Measurements from ENCODE around the gene DHCR7.
"Not testable (repeated sequence)": the region's sequence is repeated elsewhere in the genome, so short reads cannot be mapped to it uniquely, and the experiment has no call there.

DHCR7 gene

DNA sequence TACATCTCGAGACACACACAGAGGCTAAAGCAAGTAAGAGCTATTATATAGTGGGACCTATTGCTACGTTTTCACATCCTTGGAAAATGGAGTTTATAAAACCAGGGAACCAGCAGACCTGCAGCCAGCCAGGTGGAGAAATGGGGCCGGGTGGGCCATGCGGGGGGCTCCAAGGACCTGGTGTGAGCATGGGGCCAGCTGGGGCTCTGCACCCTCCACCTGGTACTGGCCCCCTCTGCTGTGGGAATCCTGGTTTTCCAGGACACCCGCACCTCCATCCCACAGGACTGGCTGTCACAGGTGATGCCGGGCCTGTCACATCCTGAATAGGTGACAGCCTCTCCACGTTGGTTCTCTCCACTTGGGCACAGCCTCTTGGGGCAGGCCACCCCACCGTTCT, 11.3 kb downstream of the DHCR7 start:
- DNase-seq = no peak

DNA sequence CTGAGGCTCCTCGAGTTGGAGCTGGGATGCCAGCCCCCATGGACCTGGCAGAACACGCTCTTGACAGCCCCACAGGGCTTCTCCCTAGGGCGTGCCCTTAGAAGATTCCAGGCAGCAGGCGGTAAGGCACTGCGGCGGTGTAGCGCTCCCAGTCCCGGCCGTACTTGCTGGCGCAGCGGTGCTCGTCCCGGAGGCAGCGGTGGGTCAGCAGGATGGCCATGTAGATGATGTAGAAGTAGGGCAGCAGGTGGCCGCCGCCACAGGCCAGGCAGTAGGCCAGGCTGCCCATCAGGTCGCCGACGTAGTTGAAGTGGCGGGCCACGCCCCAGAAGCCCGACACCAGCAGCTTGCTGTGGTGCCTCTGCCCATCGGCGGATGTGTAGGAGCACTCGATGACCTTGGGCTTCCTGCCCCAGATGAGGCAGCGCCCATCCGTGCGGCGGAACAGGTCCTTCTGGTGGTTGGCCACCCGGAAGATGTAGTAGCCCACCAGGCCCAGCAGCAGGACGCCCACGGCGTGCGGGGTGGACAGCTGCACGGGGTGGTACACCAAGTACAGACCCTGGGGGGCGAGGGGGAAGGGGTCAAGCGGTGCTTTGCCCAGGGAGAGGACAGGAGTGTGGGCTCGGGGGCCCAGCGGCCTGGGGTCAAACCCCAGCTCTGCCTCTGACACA, 12.8 kb downstream of the DHCR7 start:
- no peak for DNase-seq

DNA sequence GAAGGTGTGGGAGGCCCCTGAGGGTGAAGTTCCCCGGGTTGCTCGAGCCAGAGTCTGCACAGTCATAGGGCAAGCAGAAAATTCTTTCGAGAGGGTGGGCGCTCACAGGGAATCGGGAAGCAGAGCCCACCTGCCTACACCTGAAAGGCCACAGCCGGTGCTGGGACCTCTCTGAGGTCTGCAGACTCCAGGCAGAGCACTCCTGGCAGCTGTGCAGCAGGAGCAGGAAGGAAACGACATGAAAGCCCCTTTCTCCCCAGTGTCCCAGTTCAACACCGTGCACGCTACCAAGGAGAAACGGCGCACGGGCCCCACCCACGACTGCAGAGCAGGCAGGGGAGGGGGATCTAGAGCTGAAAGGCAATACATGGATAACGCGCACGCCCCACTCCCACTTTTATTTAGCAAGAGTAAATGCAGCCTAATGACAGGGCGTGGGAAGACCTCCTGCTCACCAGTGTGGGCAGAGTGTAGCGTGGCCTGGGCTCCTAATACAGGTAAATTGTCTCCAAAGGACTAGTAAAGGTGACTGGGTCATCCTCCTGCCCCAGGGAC, 13.5 kb downstream of the DHCR7 start:
- no peak for DNase-seq

DNA sequence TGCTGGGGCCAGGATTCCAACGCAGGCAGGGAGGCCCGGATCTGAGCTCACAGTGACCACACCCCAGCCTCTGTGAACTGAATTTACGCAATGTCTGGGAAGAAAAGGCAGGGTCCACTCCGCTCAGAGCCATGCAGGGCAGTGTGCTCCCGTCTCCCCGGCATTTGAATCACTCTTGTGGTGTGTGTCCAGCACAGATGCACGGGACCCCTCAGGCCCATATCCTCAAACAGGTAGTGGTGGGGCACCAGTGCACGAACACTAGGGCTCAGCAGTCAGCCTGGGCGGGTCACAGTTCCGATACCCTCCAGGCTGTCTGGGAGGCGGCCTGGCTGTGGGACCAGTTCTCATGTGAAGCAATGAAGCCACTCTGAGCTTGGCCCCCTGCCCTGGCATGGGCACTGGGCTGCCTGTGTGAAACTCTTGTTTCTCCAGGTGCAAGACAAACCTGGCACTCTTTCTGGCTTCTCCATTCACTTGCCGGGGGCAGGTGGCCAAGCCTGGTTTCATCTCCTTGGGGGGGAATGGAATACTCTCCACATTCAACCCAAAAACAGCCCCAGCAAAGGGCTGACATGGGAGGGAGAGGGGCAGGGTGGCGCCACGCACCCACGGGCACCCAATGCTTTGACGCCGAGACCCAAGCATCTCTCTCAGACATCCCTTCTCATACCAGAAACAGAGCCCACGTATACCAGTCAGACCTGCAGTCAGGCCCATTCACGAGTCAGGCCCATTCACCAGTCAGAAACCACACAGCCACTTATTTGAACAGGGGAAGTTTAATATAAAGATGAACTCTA, 14.3 kb downstream of the DHCR7 start:
- DNase-seq = no peak

DNA sequence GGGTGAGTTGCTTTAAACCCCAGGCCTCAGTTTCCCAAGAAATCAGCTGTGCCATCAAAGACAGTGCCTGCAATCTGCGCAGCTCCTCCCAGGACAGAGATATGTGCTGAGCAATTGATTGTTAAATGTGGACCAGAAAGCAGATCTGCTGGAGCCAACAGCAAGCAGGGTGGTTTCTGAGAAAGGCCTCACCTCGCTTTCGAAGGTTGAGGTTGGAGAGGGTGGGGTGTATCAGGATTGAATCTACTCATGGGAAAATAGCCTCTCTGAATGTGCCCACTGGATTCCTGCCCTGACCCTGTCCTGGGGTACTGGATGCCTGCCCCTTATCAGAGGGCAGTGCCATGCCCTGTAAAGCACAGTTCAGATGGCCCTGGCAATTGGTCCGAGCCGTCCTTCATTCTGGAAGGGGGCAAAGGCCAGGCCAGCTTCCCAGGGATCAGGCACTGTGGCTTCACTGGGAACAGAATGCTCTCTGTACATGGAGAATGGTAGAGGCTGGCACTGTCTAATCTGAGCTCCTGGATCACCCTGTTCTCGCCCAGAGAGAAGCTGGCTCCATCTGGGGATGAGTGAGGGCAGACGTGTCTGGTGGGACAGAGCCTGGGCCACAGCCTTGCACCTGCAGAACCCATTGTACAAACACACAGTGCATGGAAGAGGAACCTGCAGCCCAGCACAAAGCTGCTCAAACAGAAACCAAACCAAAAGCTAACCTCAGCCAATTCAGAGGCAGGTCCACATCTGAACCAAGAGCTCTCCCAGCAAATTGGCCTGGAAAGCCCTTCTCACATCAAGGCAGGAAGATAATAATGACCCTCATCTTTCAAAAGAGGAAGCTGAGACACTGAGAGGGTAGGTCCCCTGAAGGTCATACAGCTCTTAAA, 15.2 kb downstream of the DHCR7 start:
- no peak for DNase-seq

DNA sequence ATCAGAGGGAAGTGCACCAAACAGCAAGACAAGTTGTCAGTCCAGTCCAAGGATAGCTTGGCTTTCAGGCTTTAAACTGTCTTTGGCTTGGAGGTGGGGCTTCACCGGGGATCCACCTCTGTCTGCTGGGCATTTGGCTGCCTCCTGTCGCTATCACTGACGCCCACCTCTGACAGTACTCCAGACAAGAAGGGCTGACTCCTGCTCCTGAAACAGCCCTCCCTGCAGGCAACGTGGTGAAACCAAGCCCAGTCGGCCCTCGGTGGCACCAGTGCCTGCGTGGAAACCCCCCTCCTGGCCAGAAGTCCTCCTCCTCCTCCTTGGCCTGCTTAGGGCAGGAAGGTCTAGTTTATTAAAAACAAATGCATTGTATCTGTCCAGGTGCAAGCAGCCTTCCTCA, 16.9 kb downstream of the DHCR7 start:
- no peak for DNase-seq

DNA sequence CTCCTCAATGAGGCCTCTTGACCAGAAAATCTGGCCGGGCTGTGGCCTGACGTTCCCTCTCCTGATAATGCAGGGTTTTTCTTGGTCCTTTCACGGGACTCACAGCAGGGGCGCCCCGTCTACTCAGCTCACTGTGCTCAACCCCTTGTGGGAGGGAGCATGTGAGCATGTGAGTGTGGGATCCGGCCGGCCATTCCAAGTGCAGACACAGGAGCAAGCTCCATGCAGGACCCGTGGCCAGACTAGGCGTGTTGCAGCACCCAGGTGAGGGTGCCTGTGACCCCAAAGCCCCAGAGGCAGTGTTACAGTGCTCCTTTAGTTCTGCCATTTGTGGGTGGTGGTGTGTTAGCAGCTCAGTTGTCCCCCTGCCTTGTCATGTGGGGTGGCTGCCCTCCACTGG, 18.0 kb downstream of the DHCR7 start:
- no peak for DNase-seq

GRCh38 chr11:71429701-71430100, 18.5 kb downstream of the DHCR7 start:
- DNase-seq = no peak

- DNase-seq = no peak
These were observed 19.2 kb downstream of the DHCR7 start for GRCh38 chr11:71428861-71429435.

- DNase-seq = no peak
These were observed 21.8 kb downstream of the DHCR7 start for GRCh38 chr11:71426413-71426812.

- no peak for DNase-seq
These were observed 22.3 kb downstream of the DHCR7 start for GRCh38 chr11:71425860-71426259.

DNA sequence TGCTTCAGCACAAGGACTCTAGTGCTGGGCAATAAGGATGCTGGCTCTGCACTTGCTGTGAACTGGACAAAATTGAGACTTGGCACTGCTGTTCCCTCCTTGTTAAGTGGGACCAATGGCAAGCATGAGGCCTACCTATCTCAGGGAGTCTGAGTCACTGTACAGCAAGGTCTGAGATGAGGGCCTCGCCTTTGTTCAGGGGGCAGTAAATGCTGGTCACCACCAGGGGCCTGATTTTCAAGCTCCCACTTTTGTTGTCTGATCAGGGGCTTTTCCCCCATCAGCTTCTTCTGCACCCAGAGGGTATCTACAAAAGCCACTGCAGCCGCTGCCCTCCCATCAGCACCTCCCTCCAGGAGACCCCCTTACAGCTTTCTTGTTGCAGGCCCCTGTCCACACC, 22.8 kb downstream of the DHCR7 start:
- no peak for DNase-seq

GRCh38 chr11:71423181-71423790, 24.9 kb downstream of the DHCR7 start:
- DNase-seq = no peak

- not testable (repeated sequence) for DNase-seq
These were observed 25.9 kb downstream of the DHCR7 start for GRCh38 chr11:71422318-71422717.

DNA sequence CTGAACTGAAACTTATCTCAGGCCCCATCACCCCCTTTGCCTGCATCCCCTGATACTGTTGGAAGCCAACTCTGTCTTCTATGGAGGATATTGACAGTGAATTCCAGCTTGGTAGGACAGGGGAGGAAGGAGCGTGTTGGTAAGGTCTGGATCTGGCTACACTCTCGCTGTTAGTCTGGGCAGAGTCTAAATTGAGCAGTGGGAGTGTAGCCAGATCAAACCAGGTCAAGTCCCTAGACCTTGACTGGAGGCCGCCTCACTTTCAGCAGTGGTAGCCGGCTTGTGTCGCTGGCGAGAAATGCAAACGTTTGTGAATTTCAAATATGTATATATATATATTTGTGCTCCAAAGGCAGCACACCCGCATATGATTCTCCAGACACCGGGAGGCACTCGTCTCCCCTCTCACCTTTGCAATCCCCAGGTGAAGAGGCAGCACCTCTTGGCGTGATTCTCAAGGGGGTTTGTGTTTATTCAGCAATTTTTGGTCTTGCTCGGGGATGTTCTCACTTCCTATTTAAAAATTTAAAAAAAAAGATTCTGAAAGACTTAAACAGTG, 26.7 kb downstream of the DHCR7 start:
- DNase-seq = no peak

- DNase-seq = no peak
These were observed 27.5 kb downstream of the DHCR7 start for GRCh38 chr11:71420455-71421241.

DNA sequence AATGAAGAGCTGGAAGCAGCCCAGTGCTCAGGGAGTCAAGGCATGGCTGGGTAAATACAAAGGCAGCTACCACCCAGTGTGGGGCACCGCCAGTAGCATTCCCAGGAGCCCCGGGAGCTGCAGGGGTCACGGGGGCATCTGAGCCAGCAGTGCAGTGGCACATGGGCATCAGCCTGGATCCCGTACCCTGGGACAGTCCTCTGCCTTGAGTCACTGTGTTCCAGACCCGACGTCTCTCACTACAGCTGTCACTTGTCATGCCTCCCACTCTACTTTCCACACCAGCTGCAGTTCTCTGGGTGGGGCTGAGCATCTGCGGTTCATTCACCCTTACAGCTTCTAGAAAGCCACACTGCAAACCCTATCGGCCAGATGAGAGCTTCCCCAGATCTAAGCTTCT, 29.6 kb downstream of the DHCR7 start:
- no peak for DNase-seq

DNA sequence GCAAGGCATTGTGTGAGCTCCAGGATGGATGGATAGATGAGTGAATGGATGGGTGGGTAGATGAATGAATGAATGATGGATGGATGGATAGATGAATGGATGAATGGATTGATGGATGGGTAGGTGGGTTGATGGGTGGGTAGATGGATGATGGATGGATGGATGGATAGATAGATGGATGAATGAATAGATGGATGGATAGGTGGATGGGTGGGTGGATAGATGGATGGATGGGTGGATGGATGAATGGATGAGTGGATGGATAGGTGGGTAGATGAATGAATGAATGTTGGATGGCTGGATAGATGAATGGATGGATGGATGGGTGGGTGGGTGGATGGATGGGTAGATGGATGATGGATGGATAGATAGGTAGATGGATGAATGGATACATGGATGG, 33.5 kb downstream of the DHCR7 start:
- no peak for DNase-seq

DNA sequence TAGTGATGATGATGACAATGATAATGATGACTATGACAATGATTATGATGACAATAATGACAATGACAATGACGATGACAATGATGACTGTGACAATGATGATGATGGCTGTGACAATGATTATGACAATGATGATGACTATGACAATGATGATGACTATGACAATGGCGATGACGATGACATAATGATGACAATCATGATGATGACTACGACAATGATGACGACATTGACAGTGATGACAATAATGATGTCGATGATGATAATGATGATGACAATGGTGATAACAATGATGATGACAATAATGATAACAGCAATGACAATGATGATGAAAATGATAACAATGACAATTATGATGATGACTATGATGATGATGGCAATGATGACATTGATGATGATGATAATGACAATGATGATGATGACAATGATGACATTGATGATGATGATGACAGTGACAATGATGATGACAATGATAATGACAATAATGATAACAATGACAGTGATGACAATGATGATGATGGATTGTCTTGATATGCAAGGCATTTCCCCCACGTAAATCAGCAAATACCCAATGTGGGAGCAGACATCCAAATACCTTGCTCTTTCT, 37.7 kb downstream of the DHCR7 start:
- DNase-seq = no peak

GRCh38 chr11:71408826-71409225, 39.4 kb downstream of the DHCR7 start:
- DNase-seq = no peak

DNA sequence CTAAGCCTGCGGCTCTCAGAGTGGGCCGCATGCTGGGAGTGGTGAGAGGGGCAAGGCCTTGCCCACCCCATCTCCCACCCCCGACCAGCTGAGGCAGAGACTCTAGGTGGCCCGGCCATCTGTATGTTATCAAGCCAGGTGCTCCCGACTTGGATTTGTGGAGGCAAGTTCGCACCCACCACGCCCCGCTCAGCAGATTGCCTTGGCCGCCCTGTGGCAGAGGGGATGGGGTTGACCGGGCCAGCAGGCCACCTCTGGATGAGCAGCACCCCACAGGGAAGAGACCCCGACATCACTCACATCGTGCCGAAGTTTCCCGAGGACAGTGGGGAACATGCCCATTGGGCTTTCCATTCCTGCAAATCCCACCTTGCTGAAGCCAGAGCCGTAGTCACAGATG, 40.8 kb downstream of the DHCR7 start:
- no peak for DNase-seq
